ENCODE data around the gene DSN1.

DSN1 gene

GRCh38 chr20:36761125-36761524 is 12.4 kb downstream of the DSN1 start:
- Histone ChIP-seq H3K4me2 (ENCODE audit: low read depth, low read length, poor library complexity, severe bottlenecking) (no peak overlapping the region), H3K9me3 (ENCODE audit: insufficient read depth, low read depth, low read length) (no peaks in the 10 kb centered on the region), H3K9me2 (replicated peaks; ENCODE audit: low read depth, low read length) (no peaks in the 10 kb centered on the region), H3K79me2 (ENCODE audit: insufficient read depth, low read length) (no peaks in the 10 kb centered on the region), H3K36me3 (ENCODE audit: insufficient read depth, low read length) (no peaks in the 10 kb centered on the region; the same call in 1 of the 2 replicates), H3F3A (ENCODE audit: low read depth) (no peaks in the 10 kb centered on the region), H3K4me3 (ENCODE audit: low read length, poor library complexity, severe bottlenecking) (no peak overlapping the region), H4K20me1 (ENCODE audit: insufficient read depth, low read length, poor library complexity, severe bottlenecking) (no peaks in the 10 kb centered on the region), H3K9ac (ENCODE audit: low read depth, low read length, poor library complexity, severe bottlenecking) (no peak overlapping the region), H3K4me1 (ENCODE audit: insufficient read depth, low read length, poor library complexity, severe bottlenecking) (no peaks in the 10 kb centered on the region), H2AFZ (ENCODE audit: low read length) (no peak overlapping the region), H3K27me3 (ENCODE audit: insufficient read depth, low read length, poor library complexity, severe bottlenecking) (no peaks in the 10 kb centered on the region)
- TF ChIP-seq CTCF (conservative IDR thresholded peaks at IDR 0.05; ENCODE audit: low read length), result no peak
- no peak for TF ChIP-seq EZH2phosphoT487 (IDR thresholded peaks at IDR 0.05; ENCODE audit: borderline replicate concordance)

- H3K36me3 ChIP-seq (ENCODE audit: insufficient read depth, low read length), result peaks cover 1% of the 10 kb centered on the region; the same call in 1 of the 2 replicates
These were observed 12.9 kb downstream of the DSN1 start for GRCh38 chr20:36760647-36761046.

GRCh38 chr20:36758276-36758675 is 15.3 kb downstream of the DSN1 start:
- no peak overlapping the region for H3K9ac ChIP-seq (ENCODE audit: low read depth, low read length, poor library complexity, severe bottlenecking)
- H3K9me2 ChIP-seq (replicated peaks; ENCODE audit: low read depth, low read length), result no peaks in the 10 kb centered on the region
- no peak overlapping the region for H2AFZ ChIP-seq (ENCODE audit: low read length)
- no peaks in the 10 kb centered on the region; the same call in 1 of the 2 replicates for H3F3A ChIP-seq (ENCODE audit: low read depth)
- H3K4me3 ChIP-seq (ENCODE audit: low read length, poor library complexity, severe bottlenecking), result no peak overlapping the region
- TF ChIP-seq CTCF (conservative IDR thresholded peaks at IDR 0.05; ENCODE audit: low read length), result no peak
- no peak for TF ChIP-seq EZH2phosphoT487 (IDR thresholded peaks at IDR 0.05; ENCODE audit: borderline replicate concordance)
- peaks cover 17% of the 10 kb centered on the region; the same call in 1 of the 2 replicates for H3K36me3 ChIP-seq (ENCODE audit: insufficient read depth, low read length)
- no peaks in the 10 kb centered on the region for H3K4me1 ChIP-seq (ENCODE audit: insufficient read depth, low read length, poor library complexity, severe bottlenecking)
- no peaks in the 10 kb centered on the region for H3K79me2 ChIP-seq (ENCODE audit: insufficient read depth, low read length)
- H4K20me1 ChIP-seq (ENCODE audit: insufficient read depth, low read length, poor library complexity, severe bottlenecking), result no peaks in the 10 kb centered on the region
- no peaks in the 10 kb centered on the region for H3K27me3 ChIP-seq (ENCODE audit: insufficient read depth, low read length, poor library complexity, severe bottlenecking)
- no peaks in the 10 kb centered on the region for H3K9me3 ChIP-seq (ENCODE audit: insufficient read depth, low read depth, low read length)
- H3K4me2 ChIP-seq (ENCODE audit: low read depth, low read length, poor library complexity, severe bottlenecking), result no peak overlapping the region

More at GRCh38 chr20:36760647-36761046, 12.9 kb downstream of the DSN1 start:
- Histone ChIP-seq H2AFZ (ENCODE audit: low read length) (no peak overlapping the region), H3F3A (ENCODE audit: low read depth) (no peaks in the 10 kb centered on the region; the same call in 1 of the 2 replicates), H3K4me1 (ENCODE audit: insufficient read depth, low read length, poor library complexity, severe bottlenecking) (no peaks in the 10 kb centered on the region), H3K79me2 (ENCODE audit: insufficient read depth, low read length) (no peaks in the 10 kb centered on the region), H3K4me2 (ENCODE audit: low read depth, low read length, poor library complexity, severe bottlenecking) (no peak overlapping the region), H3K9ac (ENCODE audit: low read depth, low read length, poor library complexity, severe bottlenecking) (no peak overlapping the region), H3K9me2 (replicated peaks; ENCODE audit: low read depth, low read length) (no peaks in the 10 kb centered on the region), H3K4me3 (ENCODE audit: low read length, poor library complexity, severe bottlenecking) (no peak overlapping the region), H3K9me3 (ENCODE audit: insufficient read depth, low read depth, low read length) (no peaks in the 10 kb centered on the region), H4K20me1 (ENCODE audit: insufficient read depth, low read length, poor library complexity, severe bottlenecking) (no peaks in the 10 kb centered on the region), H3K27me3 (ENCODE audit: insufficient read depth, low read length, poor library complexity, severe bottlenecking) (no peaks in the 10 kb centered on the region)
- TF ChIP-seq EZH2phosphoT487 (IDR thresholded peaks at IDR 0.05; ENCODE audit: borderline replicate concordance), result no peak
- no peak for TF ChIP-seq CTCF (conservative IDR thresholded peaks at IDR 0.05; ENCODE audit: low read length)

Measured in Loucy (cell line).